Measurements from ENCODE around the gene OVAAL.

The OVAAL gene

DNA sequence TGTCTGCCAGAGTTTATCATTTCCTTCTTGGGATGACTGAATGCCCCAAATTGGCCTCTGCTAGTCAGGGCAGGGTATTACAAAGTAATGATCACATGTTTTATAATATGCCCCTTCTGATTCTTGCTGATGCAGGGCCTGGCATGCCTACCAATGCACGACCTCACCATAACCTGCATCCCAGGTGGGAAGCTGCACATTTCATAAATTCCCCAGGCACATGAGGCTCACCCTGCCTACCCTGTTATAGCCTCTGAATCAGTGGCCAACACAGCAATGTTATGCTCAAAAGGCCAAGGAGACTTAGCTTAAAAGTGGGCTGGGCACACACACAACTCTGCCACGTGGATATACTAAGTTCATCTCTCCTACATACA is 45.1 kb downstream of the OVAAL start:
- H3K18ac ChIP-seq (ENCODE audit: low read length): no peak overlapping the region
- no peak overlapping the region for H3K27ac ChIP-seq (ENCODE audit: low read depth, low read length)
- no peak overlapping the region for H3K14ac ChIP-seq (ENCODE audit: low read length)
- no peak overlapping the region for H2AK5ac ChIP-seq (ENCODE audit: low read length)
- H3K4me3 ChIP-seq (ENCODE audit: low read depth, low read length): no peak overlapping the region
- H3K36me3 ChIP-seq (ENCODE audit: control insufficient read depth in 1 of 2, insufficient read depth in 2 of 2, low read length in 2 of 2): no peaks in the 10 kb centered on the region
- H3K4me2 ChIP-seq (ENCODE audit: low read length): no peak overlapping the region
- no peak overlapping the region for H4K91ac ChIP-seq (ENCODE audit: low read depth, low read length)
- no peaks in the 10 kb centered on the region for H3K4me1 ChIP-seq (ENCODE audit: control insufficient read depth in 1 of 2, insufficient read depth in 2 of 2, low read length in 2 of 2)
- no peak for DNase-seq
- H2BK5ac ChIP-seq (ENCODE audit: low read depth, low read length, poor library complexity): no peak overlapping the region
- H3K79me2 ChIP-seq (ENCODE audit: control insufficient read depth, insufficient read depth, low read length, poor library complexity): no peaks in the 10 kb centered on the region
- no peak overlapping the region for H2AFZ ChIP-seq (ENCODE audit: insufficient read depth, low read length, poor library complexity)
- no peak overlapping the region for H3K9ac ChIP-seq (ENCODE audit: low read length)
- no peak overlapping the region for H3K4ac ChIP-seq (ENCODE audit: low read depth, low read length)
- no peak overlapping the region for H4K8ac ChIP-seq (ENCODE audit: low read depth, low read length)
- no peaks in the 10 kb centered on the region for H3K27me3 ChIP-seq (ENCODE audit: insufficient read depth, low read length)
- H3K9me3 ChIP-seq (ENCODE audit: insufficient read depth, low read depth, low read length): no peaks in the 10 kb centered on the region
- H3K23ac ChIP-seq (ENCODE audit: low read length): no peak overlapping the region
- H3K79me1 ChIP-seq (ENCODE audit: low read length): no peaks in the 10 kb centered on the region
- no peak overlapping the region for H2BK120ac ChIP-seq (ENCODE audit: insufficient read depth, low read length, poor library complexity)
- no peak overlapping the region for H4K12ac ChIP-seq (ENCODE audit: low read depth, low read length)
- no peak overlapping the region for H2BK12ac ChIP-seq (ENCODE audit: low read length)
- WGBS (ENCODE audit: extremely low coverage, insufficient coverage, insufficient read length): no CpG with 5 or more reads among the region's 2 CpGs

DNA sequence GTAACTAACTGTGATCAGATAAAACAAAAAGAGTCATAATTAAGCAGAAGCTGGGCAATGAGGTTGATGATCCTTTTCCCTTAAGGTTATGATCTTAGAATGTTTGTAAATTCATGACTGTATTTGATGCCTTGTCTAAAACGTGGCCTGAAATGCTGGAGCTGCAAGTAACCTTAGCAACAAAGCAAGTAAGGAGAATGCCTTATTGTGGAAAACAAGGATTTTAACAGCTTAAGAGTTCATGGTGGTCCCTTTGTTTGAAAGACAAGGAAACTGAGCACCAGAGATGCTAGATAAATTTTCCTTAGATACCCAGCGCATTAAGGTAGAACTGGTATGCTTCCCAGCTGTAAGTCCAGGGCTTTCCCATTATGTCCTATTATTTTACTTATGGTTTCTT is 47.4 kb downstream of the OVAAL start:
- no peak overlapping the region for H3K14ac ChIP-seq (ENCODE audit: low read length)
- no peak overlapping the region for H2BK5ac ChIP-seq (ENCODE audit: low read depth, low read length, poor library complexity)
- H3K4me2 ChIP-seq (ENCODE audit: low read length): no peak overlapping the region
- no peak overlapping the region for H3K9ac ChIP-seq (ENCODE audit: low read length)
- no peaks in the 10 kb centered on the region for H3K27me3 ChIP-seq (ENCODE audit: insufficient read depth, low read length)
- no peak overlapping the region for H3K23ac ChIP-seq (ENCODE audit: low read length)
- H3K4ac ChIP-seq (ENCODE audit: low read depth, low read length): no peak overlapping the region
- H2AK5ac ChIP-seq (ENCODE audit: low read length): no peak overlapping the region
- H3K9me3 ChIP-seq (ENCODE audit: insufficient read depth, low read depth, low read length): no peaks in the 10 kb centered on the region
- no CpG with 5 or more reads among the region's 2 CpGs for WGBS (ENCODE audit: extremely low coverage, insufficient coverage, insufficient read length)
- no peak overlapping the region for H2BK12ac ChIP-seq (ENCODE audit: low read length)
- H3K27ac ChIP-seq (ENCODE audit: low read depth, low read length): no peak overlapping the region
- H4K91ac ChIP-seq (ENCODE audit: low read depth, low read length): no peak overlapping the region
- H3K79me1 ChIP-seq (ENCODE audit: low read length): no peaks in the 10 kb centered on the region
- H2BK120ac ChIP-seq (ENCODE audit: insufficient read depth, low read length, poor library complexity): no peak overlapping the region
- H3K4me3 ChIP-seq (ENCODE audit: low read depth, low read length): no peak overlapping the region
- no peak for DNase-seq
- no peak overlapping the region for H3K18ac ChIP-seq (ENCODE audit: low read length)
- peaks cover 0 to 7% of the 10 kb centered on the region in 2 experiments for H3K4me1 ChIP-seq (ENCODE audit: control insufficient read depth in 1 of 2, insufficient read depth in 2 of 2, low read length in 2 of 2)
- H4K8ac ChIP-seq (ENCODE audit: low read depth, low read length): no peak overlapping the region
- H3K36me3 ChIP-seq (ENCODE audit: control insufficient read depth in 1 of 2, insufficient read depth in 2 of 2, low read length in 2 of 2): no peaks in the 10 kb centered on the region
- no peak overlapping the region for H4K12ac ChIP-seq (ENCODE audit: low read depth, low read length)
- no peaks in the 10 kb centered on the region for H3K79me2 ChIP-seq (ENCODE audit: control insufficient read depth, insufficient read depth, low read length, poor library complexity)
- no peak overlapping the region for H2AFZ ChIP-seq (ENCODE audit: insufficient read depth, low read length, poor library complexity)

DNA sequence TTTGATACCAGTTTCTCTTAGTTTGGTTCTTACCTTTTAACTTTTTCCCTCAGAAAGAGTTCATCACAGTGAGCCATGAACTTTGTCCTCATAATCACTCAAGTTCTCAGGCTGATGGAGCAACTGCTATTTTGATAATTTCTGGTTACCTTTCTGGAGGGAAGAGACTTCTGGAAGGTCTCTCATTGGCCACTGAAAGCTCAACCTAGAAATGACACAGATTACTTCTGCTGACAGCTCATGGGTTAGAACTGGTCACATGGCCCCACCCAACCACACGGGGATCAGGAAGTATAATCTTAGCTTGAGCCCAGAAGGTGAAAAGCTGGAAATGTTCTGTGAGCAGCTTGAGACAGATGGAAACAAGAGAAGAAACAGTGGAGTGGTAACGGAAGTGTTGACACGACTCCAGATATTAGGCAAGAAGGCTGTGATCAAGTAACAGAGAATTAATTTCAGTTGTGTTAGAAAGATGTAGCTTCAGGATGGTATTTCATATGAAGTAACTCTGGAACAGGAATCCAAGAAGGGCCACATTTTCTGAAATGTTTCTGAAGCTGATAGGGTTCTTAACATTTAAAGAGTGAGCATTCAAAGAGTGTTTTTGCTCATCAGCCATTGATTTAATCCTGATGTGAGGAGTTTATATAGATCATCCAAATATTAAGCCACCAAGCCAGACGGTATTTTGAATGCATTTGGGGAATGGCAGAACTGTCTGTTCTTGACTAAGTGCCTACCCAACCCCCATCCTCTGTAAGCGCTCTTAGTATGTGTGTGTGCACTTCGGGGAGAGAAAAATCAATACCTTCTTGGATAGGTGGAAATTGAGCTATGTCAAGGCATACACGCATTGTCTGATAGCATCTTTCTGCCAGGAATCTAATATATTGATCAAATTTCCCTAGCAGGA is 51.1 kb downstream of the OVAAL start:
- H2AK5ac ChIP-seq (ENCODE audit: low read length): no peak overlapping the region
- no peak overlapping the region for H3K4ac ChIP-seq (ENCODE audit: low read depth, low read length)
- no peaks in the 10 kb centered on the region for H3K27me3 ChIP-seq (ENCODE audit: insufficient read depth, low read length)
- no peak overlapping the region for H3K27ac ChIP-seq (ENCODE audit: low read depth, low read length)
- H3K79me2 ChIP-seq (ENCODE audit: control insufficient read depth, insufficient read depth, low read length, poor library complexity): no peaks in the 10 kb centered on the region
- H3K4me3 ChIP-seq (ENCODE audit: low read depth, low read length): no peak overlapping the region
- no peak overlapping the region for H3K4me2 ChIP-seq (ENCODE audit: low read length)
- no peaks in the 10 kb centered on the region for H3K79me1 ChIP-seq (ENCODE audit: low read length)
- H3K23ac ChIP-seq (ENCODE audit: low read length): no peak overlapping the region
- no peak overlapping the region for H2BK12ac ChIP-seq (ENCODE audit: low read length)
- H3K9me3 ChIP-seq (ENCODE audit: insufficient read depth, low read depth, low read length): no peaks in the 10 kb centered on the region
- no peak overlapping the region for H2AFZ ChIP-seq (ENCODE audit: insufficient read depth, low read length, poor library complexity)
- H4K8ac ChIP-seq (ENCODE audit: low read depth, low read length): no peak overlapping the region
- H2BK120ac ChIP-seq (ENCODE audit: insufficient read depth, low read length, poor library complexity): no peak overlapping the region
- H3K4me1 ChIP-seq (ENCODE audit: control insufficient read depth in 1 of 2, insufficient read depth in 2 of 2, low read length in 2 of 2): peaks cover 0 to 7% of the 10 kb centered on the region in 2 experiments
- no peak overlapping the region for H3K18ac ChIP-seq (ENCODE audit: low read length)
- no CpG with 5 or more reads among the region's 7 CpGs for WGBS (ENCODE audit: extremely low coverage, insufficient coverage, insufficient read length)
- H2BK5ac ChIP-seq (ENCODE audit: low read depth, low read length, poor library complexity): no peak overlapping the region
- H3K36me3 ChIP-seq (ENCODE audit: control insufficient read depth in 1 of 2, insufficient read depth in 2 of 2, low read length in 2 of 2): no peaks in the 10 kb centered on the region
- no peak overlapping the region for H3K14ac ChIP-seq (ENCODE audit: low read length)
- no peak overlapping the region for H4K91ac ChIP-seq (ENCODE audit: low read depth, low read length)
- H4K12ac ChIP-seq (ENCODE audit: low read depth, low read length): no peak overlapping the region
- peak; percentile 29 to 80 for DNase-seq
- no peak overlapping the region for H3K9ac ChIP-seq (ENCODE audit: low read length)

DNA sequence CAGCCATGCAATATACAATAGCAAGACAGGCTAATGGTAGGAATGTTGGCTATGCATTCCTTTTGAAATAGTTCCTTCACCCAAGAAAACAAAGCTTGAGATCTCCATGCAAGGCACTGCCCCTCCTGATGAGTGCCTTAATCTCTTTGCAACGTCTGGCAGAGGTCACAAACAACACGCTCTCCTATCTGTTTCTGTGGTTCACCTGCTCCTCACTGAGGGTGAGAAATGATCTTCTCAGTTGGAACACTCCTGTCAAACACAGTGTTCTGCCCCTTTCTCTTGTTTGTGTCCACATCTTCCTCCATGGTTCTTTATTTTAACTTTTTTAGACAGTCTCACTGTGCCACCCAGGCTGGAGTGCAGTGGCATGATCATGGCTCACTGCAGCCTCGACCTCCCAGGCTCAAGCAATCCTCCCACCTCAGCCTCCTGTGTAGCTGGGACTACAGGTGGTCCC is 51.8 kb downstream of the OVAAL start:
- Histone ChIP-seq H3K18ac (ENCODE audit: low read length) (no peak overlapping the region), H3K27ac (ENCODE audit: low read depth, low read length) (no peak overlapping the region), H2BK120ac (ENCODE audit: insufficient read depth, low read length, poor library complexity) (no peak overlapping the region), H3K4ac (ENCODE audit: low read depth, low read length) (no peak overlapping the region), H3K23ac (ENCODE audit: low read length) (no peak overlapping the region), H3K9ac (ENCODE audit: low read length) (no peak overlapping the region), H3K14ac (ENCODE audit: low read length) (no peak overlapping the region), H4K91ac (ENCODE audit: low read depth, low read length) (no peak overlapping the region), H3K27me3 (ENCODE audit: insufficient read depth, low read length) (no peaks in the 10 kb centered on the region), H3K9me3 (ENCODE audit: insufficient read depth, low read depth, low read length) (no peaks in the 10 kb centered on the region), H3K79me1 (ENCODE audit: low read length) (no peaks in the 10 kb centered on the region), H2AFZ (ENCODE audit: insufficient read depth, low read length, poor library complexity) (no peak overlapping the region), H2BK12ac (ENCODE audit: low read length) (no peak overlapping the region), H3K4me2 (ENCODE audit: low read length) (no peak overlapping the region), H4K8ac (ENCODE audit: low read depth, low read length) (no peak overlapping the region), H4K12ac (ENCODE audit: low read depth, low read length) (no peak overlapping the region), H3K79me2 (ENCODE audit: control insufficient read depth, insufficient read depth, low read length, poor library complexity) (no peaks in the 10 kb centered on the region), H2BK5ac (ENCODE audit: low read depth, low read length, poor library complexity) (no peak overlapping the region), H3K4me1 (ENCODE audit: control insufficient read depth in 1 of 2, insufficient read depth in 2 of 2, low read length in 2 of 2) (peaks cover 0 to 7% of the 10 kb centered on the region in 2 experiments), H2AK5ac (ENCODE audit: low read length) (no peak overlapping the region), H3K4me3 (ENCODE audit: low read depth, low read length) (no peak overlapping the region), H3K36me3 (ENCODE audit: control insufficient read depth in 1 of 2, insufficient read depth in 2 of 2, low read length in 2 of 2) (no peaks in the 10 kb centered on the region)
- DNase-seq: peak in 1 of 2 donors; percentile 58
- WGBS (ENCODE audit: extremely low coverage, insufficient coverage, insufficient read length): no CpG with 5 or more reads among the region's 3 CpGs

Measured in trophoblast cell (in vitro differentiated cells and primary cell).